Central memory CD4-positive, alpha-beta T cell (primary cell): ENCODE data around the gene GPC6.

Experiments used
- DNase-seq: peaks from one replicate; pipeline ENCODE4 v3.0.0; 2022

GPC6 gene

GRCh38 chr13:93231867-93232266 lies 5.3 kb downstream of the GPC6 start:
- DNase-seq = no peak

DNA sequence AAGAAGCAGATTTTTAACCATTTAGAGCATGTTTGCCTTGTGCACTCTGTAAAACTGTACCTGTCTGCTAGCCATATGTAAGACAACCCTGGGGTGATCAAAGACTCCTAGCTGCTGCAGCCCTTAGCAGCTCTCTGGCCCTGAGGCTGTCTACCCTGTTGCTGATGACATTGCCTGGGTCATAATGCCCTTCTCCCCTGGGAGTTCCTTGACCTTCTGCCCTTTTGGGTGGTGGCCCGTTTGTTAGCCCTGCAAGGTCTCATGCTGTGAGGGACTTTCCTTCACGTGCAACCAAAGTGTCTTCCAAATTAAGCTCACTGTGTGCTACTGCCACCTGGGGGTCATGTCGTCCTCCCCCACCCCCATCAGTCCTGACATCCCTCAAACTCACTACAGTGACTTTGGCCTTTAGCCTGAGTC lies 7.4 kb downstream of the GPC6 start:
- DNase-seq = no peak

- DNase-seq = no peak
Measured at GRCh38 chr13:93234459-93234858, 7.9 kb downstream of the GPC6 start.

- DNase-seq = no peak
Measured at GRCh38 chr13:93235258-93236015, 8.8 kb downstream of the GPC6 start.

- no peak for DNase-seq
Measured at GRCh38 chr13:93238711-93239110, 12.1 kb downstream of the GPC6 start.

- no peak for DNase-seq
Measured at GRCh38 chr13:93243375-93244063, 16.9 kb downstream of the GPC6 start.

DNA sequence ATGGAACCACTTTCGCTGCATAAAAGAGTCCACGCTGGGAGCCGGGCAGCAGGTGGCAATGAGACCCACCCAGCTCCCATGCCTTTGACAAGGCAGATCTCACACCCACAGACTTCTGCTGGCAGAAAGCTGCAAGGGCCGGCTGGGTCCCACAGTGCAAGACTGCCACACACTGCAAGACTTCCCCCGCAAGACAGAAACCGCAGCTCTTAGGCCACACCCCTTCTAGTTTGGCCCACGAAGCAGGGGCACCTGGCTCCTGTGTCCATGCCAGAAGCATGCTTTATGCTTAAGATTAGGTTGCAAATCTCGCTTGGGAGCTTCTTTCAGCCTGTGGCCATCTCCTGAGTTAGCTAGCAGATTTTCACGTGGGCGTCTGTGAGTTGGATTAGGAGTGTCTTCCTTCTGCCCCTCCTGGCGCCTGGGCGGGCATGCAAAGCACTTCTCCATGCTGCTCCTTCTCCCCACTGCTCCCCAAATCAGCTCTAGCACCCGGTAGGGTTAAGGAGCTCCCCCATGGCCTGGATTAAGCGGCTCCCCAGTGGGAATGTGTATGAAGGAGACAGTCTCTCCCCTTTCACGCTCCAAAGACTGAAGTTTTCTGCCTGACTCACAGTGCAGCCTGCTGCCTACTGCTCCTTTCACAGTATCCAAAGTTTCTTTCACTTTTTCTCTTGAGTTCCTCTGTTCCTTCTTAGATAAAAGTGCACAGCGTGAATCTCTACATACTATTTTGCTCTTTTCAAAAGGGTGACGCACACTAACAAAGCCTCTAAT lies 17.7 kb downstream of the GPC6 start:
- DNase-seq = no peak

DNA sequence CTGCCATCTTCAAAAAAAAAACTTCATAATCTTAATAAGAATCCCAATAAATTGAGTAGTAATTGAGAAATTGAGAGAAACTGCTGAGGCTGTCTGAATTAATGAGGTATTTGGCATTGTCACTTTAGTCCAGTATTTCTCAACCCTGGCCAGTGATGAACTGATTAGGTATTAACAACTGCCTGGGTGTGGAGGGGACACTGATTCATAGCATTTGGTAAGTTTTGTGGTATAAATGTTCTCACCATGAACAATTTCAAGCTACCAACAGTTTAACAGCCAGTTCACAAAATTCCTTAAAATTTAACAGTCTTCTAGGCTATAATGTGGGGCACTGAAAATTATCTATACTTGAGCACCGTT lies 18.3 kb downstream of the GPC6 start:
- DNase-seq = no peak

DNA sequence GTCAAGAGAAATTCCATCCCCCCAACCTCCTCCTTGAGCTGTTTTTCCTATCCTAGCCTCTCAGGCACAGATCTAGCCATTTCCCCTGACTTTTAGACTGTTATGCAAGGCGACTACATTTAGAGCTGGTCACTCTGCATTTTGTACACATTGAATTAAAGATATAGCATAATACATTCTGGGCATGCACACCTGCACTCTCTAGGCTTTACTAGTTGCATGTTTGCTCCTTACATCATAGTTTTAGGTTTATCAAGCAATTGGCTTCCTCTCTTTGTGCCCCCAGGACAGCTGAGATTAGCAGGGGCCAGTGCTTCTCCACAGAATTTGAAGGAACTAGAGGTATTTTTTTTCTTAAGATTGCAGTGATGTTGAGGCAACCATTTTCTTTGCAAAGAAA lies 19.5 kb downstream of the GPC6 start:
- DNase-seq = no peak

DNA sequence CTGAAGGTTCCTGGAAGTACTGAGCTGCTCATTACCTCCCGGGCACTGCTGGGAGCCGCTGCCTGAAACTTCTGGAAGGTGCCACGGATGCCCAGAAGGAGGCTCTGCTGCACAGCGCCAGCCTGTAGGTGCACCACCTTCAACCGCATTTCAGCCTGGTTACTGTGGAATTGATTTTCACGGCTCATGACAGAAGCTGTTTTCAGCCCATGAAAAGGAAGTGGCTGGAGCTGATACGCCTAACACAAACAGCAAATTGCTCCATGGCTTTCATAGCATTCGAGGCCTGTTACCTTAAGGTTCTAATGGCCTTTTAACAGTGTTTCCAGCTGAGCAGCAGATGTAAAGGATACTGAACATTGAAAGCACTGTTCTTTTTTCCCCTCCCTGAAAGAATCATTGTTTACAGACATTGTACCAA lies 22.0 kb downstream of the GPC6 start:
- no peak for DNase-seq

GRCh38 chr13:93249364-93250306 lies 23.0 kb downstream of the GPC6 start:
- DNase-seq = no peak

- DNase-seq = no peak
Measured at GRCh38 chr13:93254775-93255174, 28.2 kb downstream of the GPC6 start.

GRCh38 chr13:93256998-93257397 lies 30.4 kb downstream of the GPC6 start:
- DNase-seq = no peak

- no peak for DNase-seq
Measured at GRCh38 chr13:93259527-93260080, 33.0 kb downstream of the GPC6 start.

GRCh38 chr13:93260591-93260990 lies 34.0 kb downstream of the GPC6 start:
- no peak for DNase-seq

DNA sequence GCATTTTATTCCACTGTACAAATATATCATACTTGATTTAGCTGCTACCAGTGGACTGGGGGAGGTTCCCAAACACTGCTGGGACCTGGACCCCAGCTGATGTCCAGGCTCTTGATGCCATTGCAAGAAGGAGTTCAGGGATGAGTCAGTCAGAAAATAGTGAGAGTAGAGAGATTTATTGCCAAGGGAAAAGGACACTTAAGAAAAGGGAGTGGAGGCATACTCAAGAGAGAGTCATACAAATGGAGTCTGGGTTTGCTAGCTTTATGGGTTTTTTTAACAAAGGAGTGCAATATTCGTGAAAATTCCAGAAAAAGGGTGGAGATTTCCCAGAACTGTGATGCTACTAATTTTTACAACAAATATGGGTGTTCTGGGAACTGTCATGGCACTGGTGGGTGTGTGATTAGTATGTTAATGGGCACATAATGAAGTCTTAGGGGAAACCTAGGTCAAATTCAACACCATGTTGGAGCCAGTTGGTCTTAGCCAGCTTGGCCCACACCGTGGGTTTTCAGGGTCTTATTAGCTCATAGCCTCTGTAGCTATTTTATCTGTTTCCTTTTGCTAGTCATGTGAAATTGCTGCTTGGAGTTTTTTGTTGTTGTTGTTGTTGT lies 36.2 kb downstream of the GPC6 start:
- DNase-seq = no peak

- no peak for DNase-seq
Measured at GRCh38 chr13:93264876-93265275, 38.3 kb downstream of the GPC6 start.

- DNase-seq = no peak
Measured at GRCh38 chr13:93265800-93266199, 39.2 kb downstream of the GPC6 start.

GRCh38 chr13:93266681-93267080 lies 40.1 kb downstream of the GPC6 start:
- DNase-seq = no peak

- no peak for DNase-seq
Measured at GRCh38 chr13:93268327-93269028, 41.9 kb downstream of the GPC6 start.
